Raji (cell line): Measurements from ENCODE around the gene CCDC106.

Source experiments
- POLR2A ChIP-seq: IDR thresholded peaks from 2 replicates; pipeline ENCODE4 v1.6.1; 2011; ENCODE audit warnings: low read depth, low read length, control low read depth; ENCODE audit not compliant: insufficient read depth

CCDC106 gene

DNA sequence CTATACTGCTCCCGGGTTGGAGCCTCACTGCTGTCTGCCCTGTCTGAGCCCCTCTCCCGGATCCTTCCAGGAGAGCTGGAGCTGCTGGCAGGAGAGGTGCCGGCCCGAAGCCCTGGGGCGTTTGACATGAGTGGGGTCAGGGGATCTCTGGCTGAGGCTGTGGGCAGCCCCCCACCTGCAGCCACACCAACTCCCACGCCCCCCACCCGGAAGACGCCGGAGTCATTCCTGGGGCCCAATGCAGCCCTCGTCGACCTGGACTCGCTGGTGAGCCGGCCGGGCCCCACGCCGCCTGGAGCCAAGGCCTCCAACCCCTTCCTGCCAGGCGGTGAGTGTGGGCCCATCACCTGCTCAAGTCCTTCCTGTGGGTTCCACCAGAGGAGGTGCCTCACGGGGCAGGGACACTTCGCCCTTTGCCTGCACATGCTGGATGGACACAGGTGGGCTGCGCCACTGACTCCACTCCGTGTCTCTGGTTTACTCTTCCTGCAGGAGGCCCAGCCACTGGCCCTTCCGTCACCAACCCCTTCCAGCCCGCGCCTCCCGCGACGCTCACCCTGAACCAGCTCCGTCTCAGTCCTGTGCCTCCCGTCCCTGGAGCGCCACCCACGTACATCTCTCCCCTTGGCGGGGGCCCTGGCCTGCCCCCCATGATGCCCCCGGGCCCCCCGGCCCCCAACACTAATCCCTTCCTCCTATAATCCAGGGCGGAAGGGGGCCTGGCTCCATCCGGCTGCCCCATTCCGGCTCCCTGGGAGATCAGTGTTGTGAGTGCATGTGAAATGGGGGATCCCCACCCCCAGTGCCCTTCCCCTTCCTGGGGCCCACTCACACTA lies 46.9 kb downstream of the CCDC106 start:
- TF ChIP-seq POLR2A = no peak

DNA sequence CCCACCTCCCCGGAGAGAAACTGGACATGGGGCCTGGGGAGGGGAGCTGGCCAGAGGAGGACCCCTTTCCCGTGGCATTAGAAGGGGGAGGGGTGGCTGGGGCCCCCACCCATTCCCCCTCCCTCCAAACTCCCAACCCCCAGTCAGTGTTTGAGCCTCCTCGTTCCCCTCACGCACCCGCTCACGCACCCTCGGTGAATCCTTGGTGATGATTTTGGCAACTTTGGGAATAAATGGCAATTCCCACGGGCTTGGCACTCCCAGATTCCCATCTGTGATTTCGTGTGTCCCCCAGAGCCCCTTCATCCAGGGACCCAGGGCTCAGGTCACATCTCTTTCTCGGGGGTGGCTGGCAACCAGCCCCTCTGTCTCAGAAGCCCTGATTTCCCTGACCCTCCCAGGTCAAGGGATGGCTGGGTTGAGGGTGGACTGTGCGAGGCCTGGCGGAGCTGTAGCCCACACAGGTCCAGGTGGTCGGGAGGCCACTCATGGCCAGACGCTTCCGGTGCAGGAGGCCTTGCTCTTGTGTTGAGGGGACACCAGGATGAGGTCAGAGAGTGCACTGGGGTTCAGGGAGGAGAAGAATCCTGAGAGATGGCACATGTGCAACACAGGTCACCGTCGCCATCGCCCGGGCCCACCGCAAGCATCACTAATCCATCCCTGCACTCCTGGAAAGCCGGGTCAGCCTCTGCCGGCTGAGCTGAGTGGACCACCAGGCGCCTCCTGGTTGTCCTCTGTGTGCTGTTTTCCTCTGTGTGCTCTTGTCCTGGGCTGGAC lies 47.7 kb downstream of the CCDC106 start:
- no peak for TF ChIP-seq POLR2A

DNA sequence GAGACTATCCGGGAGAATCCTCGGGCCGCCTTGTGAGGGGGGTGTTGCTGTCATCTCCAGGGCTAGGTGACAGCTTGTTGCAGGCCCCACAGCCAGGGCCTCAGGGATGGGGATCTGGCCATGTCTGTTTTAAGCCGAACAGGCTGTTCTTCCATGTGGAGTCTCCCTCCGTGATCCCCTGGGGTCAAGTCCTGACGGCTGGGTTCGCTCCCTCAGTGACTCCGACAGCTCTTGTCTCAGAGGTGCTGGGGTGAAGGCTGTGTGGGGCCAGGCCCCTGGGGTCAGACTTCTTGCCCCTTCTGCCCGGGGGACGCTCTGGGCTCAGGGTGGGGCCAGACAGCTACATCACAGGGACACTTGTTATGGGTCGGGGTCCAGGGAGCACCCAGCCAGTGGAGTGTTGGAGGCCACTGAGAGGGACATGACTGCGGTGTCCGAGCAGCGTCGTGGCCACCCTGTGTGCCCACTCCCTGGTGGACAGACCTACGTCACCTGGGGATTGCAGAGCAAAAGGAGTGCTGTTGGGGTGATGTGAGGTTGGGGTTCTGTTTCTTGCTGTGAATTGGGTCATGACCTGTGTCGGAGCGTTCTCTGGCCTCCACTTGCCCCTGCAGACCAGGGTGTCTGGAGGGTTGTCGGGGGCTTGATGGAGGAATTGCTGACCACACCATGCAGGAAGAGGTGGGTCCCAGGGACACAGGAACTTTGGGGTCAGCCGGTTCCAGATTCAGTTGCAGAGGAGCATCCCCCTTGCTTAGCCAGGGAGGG lies 48.5 kb downstream of the CCDC106 start:
- TF ChIP-seq POLR2A = no peak

DNA sequence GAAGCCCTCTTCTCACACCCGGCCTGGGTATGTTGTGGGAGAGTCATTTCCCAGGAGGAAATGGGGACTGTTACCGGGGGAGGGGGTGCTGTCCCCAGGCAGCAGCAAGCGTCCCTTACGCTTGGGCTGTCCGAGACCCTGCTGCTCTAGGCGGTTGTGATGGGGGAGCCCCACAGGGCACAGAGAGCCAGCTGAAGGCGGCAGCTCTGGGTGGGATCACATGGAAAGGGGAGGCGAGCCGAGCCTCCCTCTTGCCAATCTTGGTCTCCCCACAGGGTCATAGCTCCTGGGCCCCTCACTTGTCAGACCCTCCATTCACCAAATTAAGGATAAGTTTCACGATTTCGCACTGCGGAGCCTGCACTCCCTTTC lies 49.0 kb downstream of the CCDC106 start:
- no peak for TF ChIP-seq POLR2A

DNA sequence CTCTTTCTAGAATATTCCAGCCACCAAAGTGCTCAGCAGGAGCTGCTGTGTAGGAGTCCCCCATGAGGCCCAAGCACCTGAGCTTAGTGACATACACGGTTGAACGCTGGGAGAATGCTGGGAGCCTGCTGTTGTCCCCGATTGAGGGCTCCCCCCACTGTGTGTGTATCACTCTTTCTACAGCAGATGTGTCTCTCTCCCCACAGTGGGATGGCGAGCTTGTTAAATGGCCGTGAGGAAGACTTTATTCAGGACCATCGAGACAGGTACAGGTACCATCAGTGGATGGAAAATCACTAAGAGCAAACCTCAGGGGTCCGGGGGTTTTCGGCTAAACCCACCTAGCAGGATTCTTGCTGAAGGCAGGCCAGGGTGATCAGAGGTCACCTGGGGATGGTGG lies 49.7 kb downstream of the CCDC106 start:
- no peak for TF ChIP-seq POLR2A

GRCh38 chr19:55698256-55698655 lies 50.2 kb downstream of the CCDC106 start:
- no peak for TF ChIP-seq POLR2A

DNA sequence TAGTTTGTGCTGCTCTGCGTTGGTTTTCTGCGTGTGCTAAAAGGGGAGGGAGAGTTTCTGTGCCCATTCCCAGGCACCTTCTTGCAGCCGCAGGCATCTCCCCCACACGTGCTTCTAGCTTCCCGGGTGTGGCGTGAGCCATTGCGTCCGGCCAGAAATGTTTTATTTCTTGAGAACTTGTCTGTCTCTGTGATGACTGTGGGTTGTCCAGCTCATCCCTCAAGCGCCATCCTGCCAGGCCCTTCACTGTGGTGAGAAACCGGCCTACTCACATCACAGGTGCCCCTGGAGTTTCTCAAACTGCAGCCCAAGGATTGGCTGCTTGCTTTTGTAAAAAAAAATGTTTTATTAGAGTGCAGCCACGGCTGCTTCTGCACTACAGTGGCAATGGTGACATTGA lies 51.2 kb downstream of the CCDC106 start:
- no peak for TF ChIP-seq POLR2A

DNA sequence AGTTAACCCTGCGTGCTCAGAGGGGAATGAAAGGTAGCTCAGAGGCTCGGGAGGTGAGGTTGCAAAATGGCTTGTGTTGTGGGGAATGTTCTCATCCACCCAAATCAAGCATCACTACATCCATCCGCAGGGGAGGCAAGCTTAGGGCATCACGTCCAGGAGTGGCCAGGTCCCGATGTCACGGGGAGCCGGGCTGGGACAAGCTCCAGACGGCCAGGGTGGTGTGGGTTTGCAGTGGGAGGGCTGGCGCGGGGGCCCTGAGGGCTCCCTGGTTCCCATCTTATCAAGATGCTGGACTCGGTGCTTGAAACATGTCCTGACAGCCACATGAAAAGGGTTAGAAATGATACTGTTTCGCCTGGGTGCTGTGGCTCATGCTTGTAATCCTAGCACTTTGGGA lies 52.8 kb downstream of the CCDC106 start:
- TF ChIP-seq POLR2A = no peak

DNA sequence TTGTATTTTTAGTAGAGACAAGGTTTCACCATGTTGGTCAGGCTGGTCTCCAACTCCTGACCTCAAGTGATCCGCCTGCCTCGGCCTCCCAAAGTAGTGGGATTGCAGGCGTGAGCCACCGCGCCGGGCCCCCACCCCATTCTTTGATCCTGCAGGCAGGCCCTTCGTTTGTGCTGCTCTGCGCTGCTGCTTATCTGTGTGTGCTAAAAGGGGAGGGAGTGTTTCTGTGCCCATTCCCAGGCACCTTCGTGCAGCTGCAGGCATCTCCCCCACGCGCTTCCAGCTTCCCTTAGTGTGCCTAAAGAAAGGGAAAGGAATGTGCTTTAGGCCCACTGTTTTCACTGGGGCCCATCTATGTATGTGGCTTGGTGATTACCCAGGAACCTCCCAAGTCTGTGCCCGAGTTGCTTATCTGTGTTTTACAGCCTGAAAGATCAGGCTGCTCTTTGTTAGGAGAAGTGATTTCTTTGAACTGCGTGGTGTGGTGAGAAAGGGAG lies 54.2 kb downstream of the CCDC106 start:
- TF ChIP-seq POLR2A = no peak
